ENCODE data around the gene JOSD2. TPM values are rescaled to one million over a fixed set of nuclear protein-coding genes. Genes with fewer than 3 reads are reported as not detected.

Gene JOSD2
- total RNA-seq, 2 donors from 2014 or later = 27.5 to 31.7 TPM

- intact Hi-C loops (cut with DNase I) = no loop called here
These were observed 6.1 kb upstream of the JOSD2 start for GRCh38 chr19:50516964-50517703.

GRCh38 chr19:50516456-50516855 lies 5.5 kb upstream of the JOSD2 start:
- DNase-seq (ENCODE audit: low spot score) = peak; percentile 58
- intact Hi-C loops (cut with DNase I) = no loop called here

More at GRCh38 chr19:50516964-50517703, 6.1 kb upstream of the JOSD2 start:
- DNase-seq (ENCODE audit: low spot score) = peak; percentile 67

GRCh38 chr19:50515168-50515561 lies 4.2 kb upstream of the JOSD2 start:
- peak; percentile 70 for DNase-seq (ENCODE audit: low spot score)

GRCh38 chr19:50514346-50515167 lies 3.6 kb upstream of the JOSD2 start:
- peak; percentile 77 for DNase-seq (ENCODE audit: low spot score)

More at GRCh38 chr19:50515168-50515561, 4.2 kb upstream of the JOSD2 start:
- intact Hi-C loops (cut with DNase I) = no loop called here

GRCh38 chr19:50513746-50514345 lies 2.9 kb upstream of the JOSD2 start, which contains the start of gene ASPDH:
Gene ASPDH (minus strand): TSS chr19:50513913. CDS start chr19:50513823, 90 bp downstream.
- DNase-seq (ENCODE audit: low spot score) = peak; percentile 55
- intact Hi-C loops (cut with DNase I) = no loop called here

More at GRCh38 chr19:50514346-50515167, 3.6 kb upstream of the JOSD2 start:
- intact Hi-C loops (cut with DNase I) = no loop called here

GRCh38 chr19:50512999-50513745 lies 2.2 kb upstream of the JOSD2 start:
- peak; percentile 66 for DNase-seq (ENCODE audit: low spot score)
- intact Hi-C loops (cut with DNase I) = no loop called here

- peak; percentile 83 for DNase-seq (ENCODE audit: low spot score)
- intact Hi-C loops (cut with DNase I) = no loop called here
These were observed 1.4 kb upstream of the JOSD2 start for GRCh38 chr19:50512112-50512998.

- intact Hi-C loops (cut with DNase I) = no loop called here
- no peak for DNase-seq (ENCODE audit: low spot score)
These were observed 307 bp downstream of the JOSD2 start for GRCh38 chr19:50510700-50511068.

- DNase-seq (ENCODE audit: low spot score) = peak; percentile 80
- intact Hi-C loops (cut with DNase I) = no loop called here
These were observed 795 bp downstream of the JOSD2 start for GRCh38 chr19:50510121-50510670.

GRCh38 chr19:50509366-50509765 lies 1.6 kb downstream of the JOSD2 start:
- DNase-seq (ENCODE audit: low spot score) = peak; percentile 57

GRCh38 chr19:50508843-50509190 lies 2.2 kb downstream of the JOSD2 start:
- DNase-seq (ENCODE audit: low spot score) = peak; percentile 65
- intact Hi-C loops (cut with DNase I) = no loop called here

More at GRCh38 chr19:50509366-50509765, 1.6 kb downstream of the JOSD2 start:
- intact Hi-C loops (cut with DNase I) = no loop called here

- intact Hi-C loops (cut with DNase I) = no loop called here
- no peak for DNase-seq (ENCODE audit: low spot score)
These were observed 3.6 kb downstream of the JOSD2 start for GRCh38 chr19:50507376-50507775.

- DNase-seq (ENCODE audit: low spot score) = peak; percentile 37
- intact Hi-C loops (cut with DNase I) = no loop called here
These were observed 4.3 kb downstream of the JOSD2 start for GRCh38 chr19:50506700-50507099.

GRCh38 chr19:50505856-50506611 lies 5.0 kb downstream of the JOSD2 start:
- intact Hi-C loops (cut with DNase I) = no loop called here
- peak; percentile 72 for DNase-seq (ENCODE audit: low spot score)

- intact Hi-C loops (cut with DNase I) = no loop called here
- DNase-seq (ENCODE audit: low spot score) = peak; percentile 73
These were observed 9.2 kb downstream of the JOSD2 start for GRCh38 chr19:50501568-50502475.

- peak; percentile 58 for DNase-seq (ENCODE audit: low spot score)
- intact Hi-C loops (cut with DNase I) = no loop called here
These were observed 9.8 kb downstream of the JOSD2 start for GRCh38 chr19:50501186-50501567.
